NCI-H226 (cell line): Measurements from ENCODE around the gene LCAT.
A peak's percentile ranks its signal among the peaks of the same experiment; 100 is the strongest.

ENCODE experiments used
- DNase-seq: peaks from one replicate; pipeline ENCODE4 v3.0.0-alpha.2; 2015

LCAT gene

DNA sequence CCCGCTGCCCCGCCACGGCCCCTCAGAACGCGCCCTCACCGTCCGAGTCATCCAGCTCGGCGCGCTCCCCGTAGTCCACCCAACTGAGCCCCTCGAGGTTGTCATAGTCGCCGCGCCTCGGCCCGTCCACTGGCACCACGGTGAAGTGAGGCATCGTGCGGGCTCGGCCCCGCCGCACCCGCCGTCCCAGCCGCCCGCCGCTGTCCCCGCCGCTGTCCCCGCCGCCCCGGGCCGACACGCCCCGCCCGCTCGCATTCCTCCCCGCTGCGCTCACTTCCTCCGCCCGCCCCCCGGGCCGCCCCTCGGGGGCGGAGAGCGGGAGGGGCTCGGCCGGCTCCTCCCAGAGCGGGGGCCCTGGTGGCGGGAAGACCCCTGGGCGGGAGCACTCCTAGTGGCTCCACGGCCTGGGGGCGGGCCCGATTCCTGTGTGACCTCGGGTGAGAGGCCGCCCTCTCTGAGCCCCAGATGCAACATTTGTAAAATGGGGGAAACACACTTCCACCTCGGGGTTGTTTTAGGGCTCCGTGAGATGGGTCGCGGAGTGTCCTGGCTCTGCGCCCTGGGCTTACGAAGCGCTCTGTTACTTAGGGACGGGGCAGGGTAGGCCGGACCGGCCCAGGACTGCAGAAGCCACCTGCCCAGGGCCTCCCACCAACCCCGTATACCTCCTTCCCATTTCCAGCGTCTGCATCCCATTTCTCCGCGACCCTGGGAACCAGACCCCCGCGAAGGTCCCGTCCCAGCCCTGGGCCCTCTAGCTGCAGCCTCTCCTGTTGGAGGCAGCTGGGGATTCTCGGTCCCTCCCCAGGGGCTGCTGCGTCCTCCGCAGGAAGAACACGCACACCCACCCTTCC is 24.7 kb upstream of the LCAT start, which contains the start of gene SLC12A4:
Gene SLC12A4 (minus strand): TSS at position 238 of the 854 bp plus-strand sequence. CDS start 84 bp downstream, at position 154.
- DNase-seq = peak; percentile 71

DNA sequence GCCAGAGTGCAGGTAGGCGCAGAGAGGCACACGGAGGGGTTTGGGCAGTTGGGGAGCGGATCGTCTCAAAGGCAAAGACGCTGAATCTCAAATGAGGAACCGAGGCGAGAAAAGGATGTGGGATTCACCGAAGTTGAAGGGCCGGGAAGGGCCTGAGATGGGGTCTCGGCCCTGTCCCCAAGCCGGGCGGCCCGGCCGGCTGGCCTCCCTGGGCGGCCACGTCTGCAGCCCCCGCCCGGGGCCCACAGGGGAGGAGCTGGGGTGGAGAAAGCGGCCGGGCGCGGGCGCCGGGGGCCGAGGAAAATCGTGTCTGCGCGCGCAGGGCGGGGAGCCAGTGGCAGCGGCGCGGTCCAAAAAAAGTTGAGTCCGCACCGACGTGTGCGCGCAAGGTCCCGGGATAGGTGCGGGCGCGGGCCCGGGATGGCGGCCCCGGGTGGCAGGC is 24.1 kb upstream of the LCAT start:
- no peak for DNase-seq

DNA sequence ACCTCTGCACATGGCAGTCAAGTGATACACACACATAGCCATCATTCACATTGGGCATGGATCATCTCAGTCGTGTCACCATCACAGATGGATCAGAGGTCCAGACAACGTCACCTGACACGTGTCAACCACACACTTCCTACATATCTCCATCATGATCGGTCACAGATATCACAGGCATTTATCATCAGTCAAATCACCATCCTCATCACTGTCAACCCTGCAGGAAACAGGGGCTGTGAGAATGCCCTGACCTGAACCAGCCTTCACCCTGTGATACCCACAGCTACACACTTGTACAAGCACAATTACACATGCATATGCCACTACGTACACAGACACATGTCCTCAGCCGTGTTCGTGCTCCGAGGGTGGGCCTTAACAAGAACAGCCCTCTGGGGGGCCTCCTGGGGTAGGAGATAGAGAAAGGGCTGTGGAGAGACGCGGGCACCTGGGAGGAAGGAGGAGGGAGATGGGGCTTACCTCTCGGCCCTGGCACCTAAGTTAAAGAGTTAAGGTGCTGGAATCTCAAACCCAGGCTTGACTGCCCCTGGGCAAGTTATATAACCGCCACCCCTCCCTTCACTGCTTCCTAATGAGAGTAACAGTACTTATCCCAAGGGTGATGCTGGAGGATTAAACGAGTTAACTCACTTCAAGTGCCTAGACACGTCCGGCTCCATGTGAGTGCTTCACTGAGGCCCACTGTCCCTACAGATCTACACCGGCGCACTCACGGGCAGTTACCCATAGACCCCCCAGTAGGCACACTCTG is 23.4 kb upstream of the LCAT start:
- no peak for DNase-seq

DNA sequence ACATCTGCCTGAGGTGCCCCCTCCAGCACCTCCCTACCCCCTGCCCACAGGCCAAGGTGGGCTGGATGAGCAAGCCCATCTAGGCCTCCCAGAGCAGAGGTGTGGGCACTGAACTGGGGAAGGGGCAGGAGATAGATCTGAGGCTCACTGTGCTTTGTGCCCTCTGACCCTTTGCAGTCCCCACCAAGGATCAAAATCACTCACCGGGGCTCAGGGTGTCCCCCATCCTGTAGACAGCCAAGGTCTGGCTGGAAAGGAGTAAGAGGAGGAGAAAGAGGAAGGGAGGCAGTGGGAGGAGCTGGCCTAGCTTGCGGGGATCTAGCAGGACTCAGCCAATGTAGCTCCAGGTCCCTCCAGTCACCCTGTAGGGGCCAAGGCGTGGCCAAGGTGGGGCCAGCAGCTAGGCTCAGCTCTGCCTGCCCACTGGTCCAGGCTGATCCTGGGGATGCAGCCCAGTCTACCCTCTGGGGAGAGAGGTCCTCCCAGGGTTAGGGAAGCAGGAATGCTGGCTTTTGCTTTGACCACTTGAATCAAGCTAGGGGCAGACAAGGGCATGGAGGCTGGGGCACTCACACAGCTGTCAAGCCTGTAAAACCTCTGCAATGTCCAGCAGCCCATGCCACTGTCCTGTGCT is 22.7 kb upstream of the LCAT start:
- peak; percentile 78 for DNase-seq

DNA sequence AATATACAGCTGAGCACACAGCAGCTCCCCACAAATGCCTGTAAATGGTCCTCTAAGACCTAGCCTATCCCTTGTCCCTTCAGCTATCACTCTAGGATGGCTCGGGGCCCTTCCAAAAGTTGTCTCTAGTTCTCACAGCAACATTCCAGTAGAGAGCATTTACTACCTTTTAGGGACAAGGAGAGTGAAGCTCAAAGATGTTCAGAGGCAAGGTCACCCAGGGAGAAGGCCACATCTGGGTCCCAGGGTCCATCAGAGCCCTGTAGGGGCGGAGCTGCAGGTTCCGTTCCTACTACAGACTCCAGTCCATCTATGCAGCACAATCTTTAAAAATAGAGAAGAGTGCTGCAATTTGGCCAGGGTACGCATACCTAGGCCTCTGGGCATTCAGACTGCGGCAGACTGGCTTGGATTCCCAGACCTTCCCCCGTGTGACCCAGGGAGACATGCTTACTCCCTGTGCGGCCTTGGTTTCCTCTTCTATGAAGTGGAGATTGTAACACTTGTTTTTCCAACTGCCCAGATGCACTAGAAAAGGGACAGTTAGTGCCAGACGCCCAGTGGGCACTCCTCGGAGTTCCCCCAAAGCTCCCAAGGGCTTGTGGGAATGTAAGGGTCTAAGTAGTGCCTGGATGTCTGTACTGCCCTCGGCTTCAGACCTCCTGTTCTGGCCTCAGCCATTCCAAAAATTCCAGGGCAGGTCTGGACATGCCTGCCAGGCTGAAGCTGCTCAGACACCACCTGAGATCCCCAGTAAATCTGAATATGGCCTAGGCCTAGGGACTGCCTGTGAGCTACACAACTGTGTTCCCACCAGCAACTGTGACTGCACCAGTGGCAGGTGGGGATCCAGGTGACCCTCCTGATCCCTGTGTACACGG is 22.0 kb upstream of the LCAT start:
- DNase-seq = no peak

DNA sequence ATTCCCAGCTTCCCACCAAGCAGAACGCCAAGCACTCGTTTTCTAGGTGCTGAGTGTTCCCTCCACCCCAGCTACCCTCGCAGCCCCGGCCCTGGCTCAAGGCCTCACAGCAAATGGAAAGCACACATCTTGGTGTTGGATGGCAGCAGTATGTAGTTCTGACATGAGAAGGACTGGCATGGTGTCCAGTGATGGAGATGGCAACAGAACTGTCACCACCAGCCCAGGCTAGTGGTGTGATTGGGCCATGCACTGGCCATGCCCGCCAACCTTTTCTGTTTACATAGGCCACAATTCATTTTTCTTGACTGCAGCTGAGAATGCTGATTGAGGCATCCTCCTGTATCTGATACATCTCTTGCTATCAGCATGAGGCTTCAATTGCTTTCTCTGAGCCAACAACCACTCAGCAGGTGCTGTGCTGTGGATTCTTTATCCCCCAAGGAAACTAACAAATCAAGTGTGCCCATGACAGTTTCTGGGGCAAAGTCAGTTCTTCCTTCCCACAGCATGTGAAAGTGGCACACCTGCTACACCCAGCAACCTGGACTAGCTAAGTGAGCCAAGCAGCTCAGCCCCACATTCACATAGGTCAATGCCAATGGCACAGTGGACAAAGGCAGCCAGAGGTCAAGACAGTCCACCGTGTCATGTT is 20.7 kb upstream of the LCAT start:
- no peak for DNase-seq

DNA sequence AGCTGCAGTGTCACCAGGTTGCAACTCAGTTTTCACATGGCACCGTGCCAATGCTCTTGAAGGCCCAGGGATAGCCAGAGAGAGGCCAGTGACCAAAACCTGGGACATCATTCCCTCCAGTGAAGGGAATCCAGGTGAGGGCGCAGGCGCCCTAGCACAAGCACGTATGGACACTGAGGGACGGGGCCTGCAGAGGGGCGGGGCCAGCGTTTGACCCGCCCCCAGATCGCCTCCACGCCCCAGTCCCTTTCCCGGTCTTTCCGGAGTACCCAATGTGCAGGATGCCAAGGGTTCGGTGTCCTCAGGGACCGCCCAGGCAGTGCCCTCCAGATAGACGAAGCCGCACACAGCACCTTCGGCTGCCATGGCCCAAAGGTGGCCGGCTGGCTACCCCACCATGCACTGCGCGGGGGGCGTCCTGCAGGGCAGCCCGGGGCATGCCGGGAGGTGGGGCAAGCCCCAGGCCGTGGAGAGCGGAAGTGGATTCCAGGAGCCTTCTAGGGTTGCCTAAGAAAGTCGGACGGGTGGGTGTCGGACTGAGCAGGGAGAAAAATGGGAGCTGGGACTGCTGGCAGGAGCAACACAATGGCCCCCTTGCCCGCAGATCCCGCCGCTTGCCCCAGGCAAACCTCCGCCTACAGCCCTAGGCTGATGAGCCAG is 19.9 kb upstream of the LCAT start:
- DNase-seq = no peak

DNA sequence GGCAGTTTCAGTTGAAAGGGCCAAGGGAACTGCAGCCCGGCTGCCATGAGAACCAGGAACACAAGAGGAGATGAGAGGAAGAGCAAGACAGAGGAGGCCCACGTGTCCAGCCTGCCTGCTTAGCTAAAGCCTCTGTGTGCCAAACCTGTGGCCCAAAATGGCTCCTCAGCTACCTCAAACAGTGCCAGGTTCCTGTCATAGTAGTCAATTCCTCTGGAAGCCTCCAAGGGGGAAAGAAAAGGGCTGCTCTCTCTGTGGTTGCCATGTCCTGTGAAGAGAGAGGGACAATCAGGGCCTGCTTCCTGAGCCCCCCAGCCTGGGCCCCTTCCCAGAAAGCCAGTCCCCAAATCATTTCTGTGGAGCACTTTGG is 19.4 kb upstream of the LCAT start:
- DNase-seq = no peak

DNA sequence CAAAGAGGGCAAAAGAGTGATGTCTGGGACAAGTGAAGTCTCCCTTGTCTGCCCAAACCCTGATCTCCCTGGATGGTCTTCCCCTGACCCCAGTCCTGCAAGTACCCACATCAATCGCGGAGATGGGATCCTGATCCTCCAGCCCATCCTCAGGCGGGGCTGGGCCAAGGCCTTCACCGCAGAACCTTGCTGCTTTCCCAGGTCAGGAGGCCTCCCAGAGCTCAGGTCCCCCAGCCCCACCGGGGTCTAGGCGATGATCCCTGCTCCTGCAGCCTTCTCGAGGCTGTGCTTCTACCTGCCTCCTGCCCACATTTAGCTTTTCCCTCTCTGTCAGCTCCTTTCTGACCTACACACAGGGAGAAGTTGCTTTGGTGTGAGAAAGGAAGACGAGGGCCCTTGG is 18.2 kb upstream of the LCAT start:
- DNase-seq = no peak

DNA sequence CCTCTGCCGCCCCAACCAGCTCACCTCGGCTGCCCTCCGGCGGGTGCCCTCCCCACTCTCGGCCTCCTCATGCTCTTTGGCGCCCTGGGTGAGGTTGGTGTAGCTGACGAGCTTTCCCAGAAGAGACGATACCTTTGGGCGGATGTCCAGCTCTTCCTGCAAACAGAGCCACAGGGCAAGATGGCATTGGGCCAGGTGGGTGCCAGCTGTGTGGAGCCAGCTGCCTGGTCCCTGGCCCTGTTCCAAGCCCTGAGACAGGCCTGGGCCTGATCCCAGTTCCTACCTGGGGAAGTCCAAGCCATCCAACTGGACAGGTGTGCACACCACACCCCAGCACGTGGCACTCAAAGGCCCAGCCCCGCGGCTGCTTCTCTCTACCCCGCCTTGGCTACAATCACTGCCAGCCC is 17.6 kb upstream of the LCAT start:
- no peak for DNase-seq

DNA sequence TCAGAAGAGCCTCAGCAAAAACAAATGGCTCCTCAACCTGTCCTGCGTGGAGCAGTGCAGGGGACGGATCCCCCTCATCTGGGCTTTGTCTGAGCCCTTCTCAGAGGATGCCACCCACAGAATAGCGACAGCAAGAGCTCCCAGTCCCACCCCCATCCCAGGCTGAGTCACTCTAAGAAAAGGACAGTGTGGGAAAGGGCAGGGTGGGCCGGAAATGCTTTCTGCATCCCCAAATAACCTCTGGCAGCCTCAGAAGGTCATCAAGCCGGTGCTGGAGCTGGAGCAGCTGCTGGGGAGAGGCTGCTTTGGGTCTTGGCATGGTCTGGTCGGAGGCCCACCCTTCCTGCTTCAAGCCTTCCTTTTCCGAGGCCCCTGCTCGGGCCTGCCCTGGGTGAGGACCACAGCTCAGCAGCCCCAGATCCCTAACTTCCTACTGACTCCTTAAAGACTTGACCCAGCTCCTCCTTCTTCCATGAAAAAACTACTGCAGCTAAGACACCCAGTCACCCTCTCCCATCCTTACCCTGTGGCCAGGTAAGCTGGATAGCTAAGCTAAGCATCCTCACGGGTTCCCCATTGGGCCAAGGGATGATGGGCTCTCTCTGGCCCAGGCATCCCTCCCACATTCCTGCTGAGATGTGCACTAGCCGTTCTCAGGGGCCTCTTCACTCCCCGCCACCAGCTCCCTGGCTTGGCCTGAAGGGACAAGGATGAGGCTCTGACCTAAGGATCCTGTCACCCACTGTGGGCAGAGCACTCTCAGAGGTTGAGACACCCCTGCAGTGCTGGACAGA is 15.8 kb upstream of the LCAT start:
- no peak for DNase-seq

DNA sequence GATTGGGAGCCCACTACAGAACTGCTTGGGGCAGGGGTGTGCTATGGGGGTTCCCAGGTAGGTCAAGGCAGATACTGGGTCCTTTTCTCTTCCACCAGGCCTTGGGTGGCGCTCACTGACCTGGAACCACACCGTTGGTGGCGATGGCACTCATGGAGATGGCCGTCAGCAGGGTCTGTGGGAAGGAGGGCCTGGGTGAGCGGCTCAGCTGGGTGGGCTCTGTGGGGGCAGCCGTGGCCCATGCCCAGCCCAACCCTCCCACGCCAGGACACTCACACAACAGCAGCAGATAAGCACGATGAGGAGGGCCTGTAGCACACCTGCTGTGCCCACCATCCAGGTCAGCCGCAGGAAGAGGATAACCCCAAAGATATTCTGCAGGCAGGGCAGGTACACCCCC is 13.7 kb upstream of the LCAT start:
- DNase-seq = peak; percentile 1

DNA sequence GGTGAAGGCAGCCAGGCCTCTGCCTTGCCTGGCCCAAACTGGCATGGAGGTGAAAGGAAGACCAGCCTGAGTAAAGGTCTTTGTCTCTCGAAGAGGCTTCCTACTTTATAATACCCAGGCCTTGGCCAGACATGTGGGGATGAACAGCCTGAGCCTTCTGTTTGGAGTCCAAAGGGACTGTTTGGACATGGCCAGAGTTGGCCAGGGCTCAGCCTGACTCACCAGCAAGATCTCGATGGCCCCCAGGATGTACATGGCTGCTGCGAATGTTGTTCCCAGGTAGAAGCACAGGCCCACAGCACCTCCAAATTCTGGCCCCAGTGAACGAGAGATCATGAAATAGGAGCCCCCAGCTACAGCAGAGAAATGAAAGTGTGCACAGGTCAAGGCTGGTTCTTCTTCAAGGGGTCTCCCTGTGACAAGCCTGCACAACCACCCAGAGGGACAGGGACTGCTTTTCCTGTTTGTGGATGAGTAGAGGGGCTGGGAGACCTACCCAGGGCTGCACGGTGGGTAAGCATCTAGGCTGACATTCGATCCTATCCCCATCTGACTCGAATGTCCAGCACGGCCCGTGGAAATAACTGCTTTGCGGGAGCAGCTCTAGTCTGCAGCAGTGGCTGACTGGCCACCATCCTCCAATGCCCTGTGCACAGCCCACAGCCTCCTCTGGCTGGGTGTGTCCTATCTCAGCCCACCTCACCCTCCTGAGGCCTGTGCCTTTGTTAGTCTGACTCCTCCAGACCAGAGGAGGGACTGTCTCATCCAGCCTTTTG is 10.7 kb upstream of the LCAT start:
- DNase-seq = peak; percentile 0

DNA sequence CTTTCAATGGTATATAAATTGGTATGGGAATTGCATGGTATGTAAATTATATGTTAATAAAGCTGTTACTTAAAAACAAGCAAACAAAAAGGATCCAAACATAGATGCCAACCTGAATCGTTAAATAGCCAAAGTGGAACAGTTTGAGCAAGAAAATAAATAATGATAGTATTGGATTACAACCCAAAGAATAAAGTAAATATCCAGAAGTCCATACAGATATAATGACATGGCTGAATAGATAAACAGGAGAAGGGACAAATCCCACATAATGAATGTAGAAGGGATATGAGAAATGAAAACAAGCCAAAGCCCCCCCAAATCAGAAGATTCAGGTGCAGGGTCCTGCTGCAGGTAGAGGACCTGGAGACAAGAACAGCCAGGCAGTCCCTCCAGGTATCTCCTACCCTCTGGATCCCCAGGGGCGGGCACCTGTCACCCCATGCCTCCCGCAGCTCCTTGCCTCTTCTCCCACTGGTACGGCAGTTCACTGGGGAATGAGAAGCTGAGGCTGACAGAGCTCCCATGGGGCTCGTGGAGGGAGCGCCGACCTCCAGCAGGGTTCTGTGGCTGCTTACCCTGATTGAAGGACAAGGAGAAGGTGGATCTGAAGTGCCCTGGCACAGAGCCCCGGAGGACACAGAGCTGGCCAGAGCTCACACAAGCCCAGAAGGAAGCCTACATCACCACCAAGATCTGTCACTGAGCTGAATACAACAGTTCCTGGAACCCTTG is 9.9 kb upstream of the LCAT start:
- DNase-seq = no peak

DNA sequence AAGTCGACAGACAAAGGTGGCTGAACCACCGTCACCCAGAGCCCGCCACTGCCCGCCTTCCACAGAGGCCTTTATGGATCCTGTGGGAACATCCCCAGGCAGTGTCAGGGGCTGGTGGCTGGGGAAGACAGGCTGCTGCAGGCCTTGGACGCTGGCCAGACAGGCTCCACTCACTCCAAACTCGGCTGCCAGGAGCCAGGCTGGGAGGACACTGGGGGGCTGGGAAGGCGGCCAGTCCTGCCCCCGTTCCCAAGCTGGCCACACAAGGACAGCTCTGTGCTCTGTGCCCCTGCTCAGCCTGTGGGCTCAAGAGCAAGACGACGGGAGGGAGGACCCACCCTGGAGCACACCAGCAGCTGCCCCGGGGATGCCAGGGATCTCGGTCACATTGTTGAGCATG is 7.6 kb upstream of the LCAT start:
- no peak for DNase-seq

DNA sequence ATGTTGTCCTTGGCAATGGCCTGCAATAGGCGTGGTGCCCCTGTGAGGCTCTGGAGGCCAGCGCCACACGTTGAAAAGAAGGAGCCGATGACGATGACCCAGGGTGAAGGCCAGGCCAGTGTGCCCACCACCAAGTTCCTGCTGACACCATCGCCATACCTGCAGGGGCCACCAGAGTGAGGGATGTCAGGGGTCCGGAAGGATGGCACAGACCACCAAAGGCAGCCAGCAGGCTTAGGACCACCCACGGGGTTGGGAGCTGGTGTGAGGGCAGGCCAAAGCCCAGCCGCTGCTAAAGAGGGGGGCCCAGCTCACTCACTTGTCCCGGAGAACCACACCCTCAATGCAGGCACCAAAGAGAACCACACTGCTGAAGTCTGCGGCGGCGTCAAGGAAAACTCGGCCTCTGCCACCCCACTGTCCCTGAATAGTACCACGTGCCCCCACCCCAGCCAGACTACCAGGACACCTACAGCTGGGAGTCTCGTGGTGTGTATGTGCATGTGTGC is 6.5 kb upstream of the LCAT start:
- no peak for DNase-seq

DNA sequence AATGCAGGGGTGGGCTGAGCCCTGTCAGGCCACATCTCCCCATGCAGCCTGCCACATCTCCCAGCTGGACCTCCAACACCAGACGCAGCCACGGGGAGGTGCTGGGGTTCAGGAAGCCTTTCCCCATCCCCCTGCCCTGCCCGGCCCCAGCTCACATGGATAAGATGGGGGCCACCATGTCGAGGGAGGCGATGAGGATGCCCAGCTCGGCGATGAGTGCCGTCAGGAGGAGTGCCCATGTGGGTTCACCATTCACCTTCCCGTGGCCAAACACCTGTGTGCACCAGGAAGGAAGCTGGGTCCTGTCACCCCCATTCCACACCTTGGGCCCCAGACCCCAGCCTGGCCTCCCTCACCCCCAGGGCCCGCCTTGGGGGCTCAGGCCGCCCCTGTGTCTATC is 5.7 kb upstream of the LCAT start:
- no peak for DNase-seq

DNA sequence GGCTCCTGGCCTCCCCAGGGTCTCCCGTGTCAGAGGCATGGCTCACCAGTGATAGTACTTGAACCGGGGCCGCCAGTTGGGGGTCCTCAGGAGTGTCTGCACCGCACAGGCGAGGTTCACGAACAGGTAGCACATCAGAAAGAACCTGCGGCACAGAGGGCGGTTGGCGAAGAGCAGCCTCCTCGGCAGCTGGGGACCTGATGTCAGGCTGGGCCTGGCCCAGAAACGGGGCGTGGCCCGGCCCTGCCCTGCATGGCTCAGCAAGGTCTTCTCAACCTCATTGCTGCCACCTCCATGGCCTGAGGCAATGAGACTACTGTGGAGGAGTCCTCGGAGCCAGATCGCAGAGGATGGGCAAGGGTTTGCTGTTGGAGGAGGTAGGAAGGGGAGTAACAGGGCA is 4.1 kb upstream of the LCAT start:
- DNase-seq = no peak
